NCI-H748 treated with DMSO at 0.1 percent for 48 hours (cell line): ENCODE results near the gene MB21D2.
"Not testable (repeated sequence)": the region's sequence is repeated elsewhere in the genome, so short reads cannot be mapped to it uniquely, and the experiment has no call there.

Experiments
- DNase-seq: peaks from one replicate; lab custom pipeline; 2025; lab: John Stamatoyannopoulos, UW

The MB21D2 gene

DNA sequence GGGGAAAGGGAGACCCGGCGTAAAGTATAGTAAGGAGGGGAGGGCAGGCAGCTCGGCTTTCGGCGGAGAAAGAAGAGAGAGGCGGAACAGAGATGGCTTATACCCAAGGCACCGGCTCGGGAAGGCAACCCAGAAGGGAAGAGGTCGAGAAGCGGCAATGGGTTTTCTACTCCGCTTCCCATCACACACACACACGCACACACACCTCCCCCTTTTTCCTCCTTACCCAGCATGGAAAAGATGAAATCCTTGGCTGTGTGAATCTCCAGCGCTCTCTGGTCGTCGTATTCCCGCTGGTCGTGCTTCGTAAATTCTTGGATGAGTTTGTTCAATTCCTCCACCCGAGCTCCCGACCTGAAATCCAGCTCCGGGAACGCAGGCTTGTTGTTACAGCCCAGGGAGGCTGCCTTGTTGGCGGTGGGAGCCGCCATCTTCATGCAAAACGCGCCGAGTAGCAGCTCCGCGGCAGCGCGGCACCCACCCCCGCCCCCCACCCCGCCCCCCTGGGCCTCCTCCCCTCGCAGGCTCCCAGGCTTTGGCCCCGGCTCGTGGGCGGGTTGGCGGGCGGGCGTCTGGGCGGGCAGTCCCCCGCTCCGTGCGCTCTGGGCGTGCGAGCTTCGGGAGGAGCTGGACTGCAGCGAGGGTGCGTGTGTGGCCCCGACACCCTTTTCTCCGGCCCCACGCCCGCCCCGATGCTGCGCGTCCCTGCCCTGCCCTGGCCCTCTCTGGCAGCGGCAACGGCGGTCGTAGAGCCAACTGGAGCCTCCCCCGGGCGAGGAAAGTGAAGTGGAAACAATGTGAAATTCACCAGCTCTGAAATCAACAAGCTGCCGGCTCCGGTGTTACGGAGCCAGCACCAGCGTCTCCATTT, at the start of gene MB21D2:
TSS of gene MB21D2 (minus strand) at position 453 of the 871 bp plus-strand sequence. CDS start at position 437, 16 bp downstream.
- DNase-seq: peak; percentile 37

- DNase-seq: not testable (repeated sequence)
Observed at GRCh38 chr3:192964959-192965719, 47.5 kb upstream of the MB21D2 start.

DNA sequence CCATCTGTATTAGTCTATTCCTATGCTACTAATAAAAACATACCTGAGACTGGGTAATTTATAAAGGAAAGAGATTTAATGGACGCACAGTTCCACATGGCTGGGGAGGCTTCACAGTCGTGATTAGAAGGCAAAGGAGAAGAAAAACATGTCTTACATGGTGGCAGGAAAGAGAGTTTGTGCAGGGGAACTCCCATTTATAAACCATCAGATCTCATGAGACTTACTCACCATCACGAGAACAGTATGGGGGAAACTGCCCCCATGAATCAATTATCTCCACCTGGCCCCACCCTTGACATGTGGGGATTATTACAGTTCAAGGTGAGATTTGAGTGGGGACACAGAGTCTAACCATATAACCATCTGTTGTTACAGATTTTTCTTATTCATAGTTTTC, 42.1 kb upstream of the MB21D2 start:
- no peak for DNase-seq

DNA sequence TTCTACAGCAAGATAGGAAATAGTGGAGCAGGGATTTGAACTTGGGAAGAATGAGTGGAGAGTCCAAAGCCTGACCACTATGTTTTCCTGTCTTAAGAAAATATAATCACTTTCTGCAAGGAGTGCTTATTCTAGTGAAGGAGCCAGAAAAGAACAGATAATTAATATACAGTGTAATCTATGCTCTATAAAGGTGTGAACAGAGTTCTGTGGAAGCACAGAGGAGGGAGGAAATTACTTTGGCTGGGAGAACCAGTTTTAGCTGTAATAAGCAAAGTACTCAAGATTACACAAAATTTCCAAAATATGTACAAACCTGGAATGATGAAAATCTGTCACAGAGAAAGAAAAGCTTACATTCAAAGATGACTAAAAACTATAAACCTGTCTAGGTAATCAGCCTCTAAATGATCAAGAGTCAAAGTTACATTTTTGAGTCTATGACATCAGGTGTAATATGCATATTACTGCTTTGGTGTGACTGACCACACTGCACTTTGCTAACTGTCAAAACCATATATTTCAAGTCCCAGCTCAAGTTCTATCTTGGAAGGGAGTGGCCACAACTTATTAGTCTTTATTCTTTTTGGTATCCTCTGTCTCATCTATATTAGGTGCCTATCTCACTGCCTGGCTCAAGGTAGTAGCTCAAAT, 40.7 kb upstream of the MB21D2 start:
- no peak for DNase-seq

GRCh38 chr3:192957441-192958021, 39.9 kb upstream of the MB21D2 start:
- no peak for DNase-seq

DNA sequence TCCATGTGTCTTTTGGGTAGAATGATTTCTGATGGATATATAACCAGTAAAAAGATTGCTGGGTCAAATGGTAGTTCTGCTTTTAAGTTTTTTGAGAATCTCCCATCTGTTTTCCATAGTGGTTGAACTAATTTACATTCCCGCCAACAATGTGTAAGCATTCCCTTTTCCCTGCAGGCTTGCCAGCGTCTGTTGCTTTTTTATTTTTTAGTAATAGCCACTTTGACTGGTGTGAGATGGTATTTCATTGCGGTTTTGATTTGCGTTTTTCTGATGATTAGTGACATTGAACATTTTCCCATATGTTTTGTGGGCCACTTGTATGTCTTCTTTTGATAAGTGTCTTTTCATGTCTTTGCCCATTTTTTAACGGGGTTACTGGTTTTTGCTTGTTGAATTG, 36.3 kb upstream of the MB21D2 start:
- no peak for DNase-seq

- DNase-seq: no peak
Observed at GRCh38 chr3:192947421-192947820, 29.8 kb upstream of the MB21D2 start.

DNA sequence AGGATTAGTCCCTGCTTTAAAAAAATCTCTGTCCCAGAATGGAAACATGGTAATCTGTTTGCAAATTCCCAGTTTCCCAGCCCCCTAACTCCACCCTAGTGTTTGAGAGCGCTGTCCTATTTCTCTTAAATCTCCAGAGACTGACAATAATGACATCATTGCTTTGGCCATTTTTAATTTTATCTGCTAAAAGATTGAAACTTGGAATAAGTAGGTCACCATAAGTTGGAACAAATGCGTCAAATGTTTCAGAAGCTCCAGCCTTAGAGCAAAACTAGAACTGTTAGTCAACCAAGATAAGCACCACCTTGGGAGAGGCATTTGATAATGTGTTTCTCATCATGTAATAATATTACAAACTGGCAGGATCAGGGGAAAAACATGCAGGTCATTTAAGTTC, 25.7 kb upstream of the MB21D2 start:
- no peak for DNase-seq

DNA sequence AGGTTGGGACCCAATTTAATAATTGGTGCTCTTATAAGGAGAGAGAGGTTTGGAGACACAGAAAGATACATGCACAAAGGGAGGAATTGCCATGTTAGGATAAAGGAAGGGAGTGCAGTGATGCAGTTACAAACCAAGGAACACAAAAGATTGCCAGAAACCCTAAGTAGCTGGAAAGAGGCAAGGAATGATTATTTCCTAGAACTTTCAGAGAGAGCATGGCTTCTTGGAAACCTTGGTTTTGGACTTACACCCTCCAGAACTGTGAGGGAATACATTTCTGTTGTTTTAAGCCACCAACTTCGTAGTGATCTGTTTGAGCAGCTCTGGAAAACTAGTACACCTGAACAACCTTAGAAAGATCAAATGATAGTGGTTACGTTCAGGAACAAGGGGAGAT, 25.0 kb upstream of the MB21D2 start:
- DNase-seq: no peak

- no peak for DNase-seq
Observed at GRCh38 chr3:192940129-192940528, 22.5 kb upstream of the MB21D2 start.

DNA sequence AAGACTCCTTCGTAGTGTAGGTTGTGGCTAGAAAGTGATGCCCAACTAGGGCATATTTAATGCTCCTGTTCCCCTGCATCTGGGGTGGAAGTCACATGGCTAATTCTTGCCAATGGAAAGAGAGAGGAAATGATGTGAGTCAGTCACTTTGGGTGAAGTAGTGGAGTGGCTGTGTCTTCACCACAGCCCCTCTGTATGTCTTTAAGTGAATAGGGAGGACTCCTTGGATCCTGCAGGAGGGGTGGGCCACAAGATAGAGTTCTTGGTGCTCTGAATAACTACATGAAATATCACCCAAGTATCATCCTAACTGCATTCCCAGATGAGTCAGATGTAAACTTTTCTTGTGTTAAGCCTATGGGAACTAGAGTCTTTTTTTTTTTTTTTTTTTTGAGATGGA, 17.8 kb upstream of the MB21D2 start:
- DNase-seq: no peak

DNA sequence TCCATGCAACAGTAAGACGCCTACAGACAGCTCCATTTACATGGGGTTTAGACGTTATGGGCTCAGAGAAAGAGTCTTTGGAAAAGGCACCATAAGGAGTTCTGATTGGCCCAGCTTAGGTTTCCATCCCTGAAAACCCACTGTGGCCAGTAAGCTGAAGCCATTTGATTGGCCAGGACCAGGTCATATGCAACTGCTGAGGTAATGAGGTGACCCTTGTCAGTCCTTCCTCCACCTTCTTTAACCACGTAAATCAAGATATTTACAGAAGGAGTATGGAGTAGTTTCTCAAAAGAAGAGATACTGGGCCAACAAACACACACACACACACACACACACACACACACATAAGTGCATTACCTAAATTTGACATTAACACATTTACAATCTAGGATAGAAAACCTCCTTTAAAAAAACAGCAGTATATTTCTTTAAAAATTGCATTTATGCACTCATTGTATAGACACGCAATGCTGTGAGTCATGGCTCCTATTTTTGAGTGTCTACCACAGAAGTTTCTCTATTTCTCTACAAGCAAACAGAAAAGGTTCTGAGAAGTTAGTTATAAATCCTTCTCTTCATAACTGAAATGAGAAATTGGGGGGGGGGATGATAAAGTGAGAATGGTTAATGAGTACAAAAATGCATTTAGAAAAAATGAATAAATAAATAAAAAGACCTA, 16.3 kb upstream of the MB21D2 start:
- DNase-seq: no peak

DNA sequence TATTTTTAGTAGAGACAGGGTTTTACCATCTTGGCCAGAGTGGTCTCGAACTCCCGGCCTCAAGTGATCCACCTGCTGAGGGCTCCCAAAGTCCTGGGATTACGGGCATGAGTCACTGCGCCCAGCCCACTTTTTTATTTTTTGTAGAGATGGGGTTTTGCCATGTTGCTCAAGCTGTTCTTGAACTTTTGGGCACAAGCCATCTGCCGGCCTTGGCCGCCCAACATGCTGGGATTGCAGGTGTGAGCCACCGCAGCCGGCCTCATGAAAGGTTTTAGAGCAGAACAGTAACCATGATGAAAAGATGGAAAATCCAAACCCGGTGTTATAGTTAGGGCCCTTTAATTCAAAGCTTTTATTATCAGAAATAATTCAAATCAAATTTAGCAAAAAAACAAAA, 15.6 kb upstream of the MB21D2 start:
- DNase-seq: no peak

DNA sequence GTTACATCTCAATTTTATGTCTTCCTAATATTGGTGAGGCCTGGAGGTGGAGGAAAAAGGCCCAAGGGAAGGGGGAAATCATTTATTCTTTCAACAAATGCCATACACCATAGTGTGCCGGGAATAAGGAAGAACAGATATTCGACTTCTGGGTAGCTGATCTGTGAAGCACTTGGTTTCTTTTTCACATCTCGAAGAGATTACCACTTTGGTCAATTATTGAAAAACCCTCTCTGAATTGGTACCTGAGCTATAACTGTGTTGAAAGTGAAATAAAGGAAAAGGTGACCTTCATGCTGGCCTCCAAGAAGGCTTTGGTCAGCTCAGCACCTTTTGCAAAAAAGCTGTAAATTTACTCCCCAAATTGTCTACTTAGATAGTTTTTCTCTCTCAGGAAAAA, 14.2 kb upstream of the MB21D2 start:
- DNase-seq: no peak

DNA sequence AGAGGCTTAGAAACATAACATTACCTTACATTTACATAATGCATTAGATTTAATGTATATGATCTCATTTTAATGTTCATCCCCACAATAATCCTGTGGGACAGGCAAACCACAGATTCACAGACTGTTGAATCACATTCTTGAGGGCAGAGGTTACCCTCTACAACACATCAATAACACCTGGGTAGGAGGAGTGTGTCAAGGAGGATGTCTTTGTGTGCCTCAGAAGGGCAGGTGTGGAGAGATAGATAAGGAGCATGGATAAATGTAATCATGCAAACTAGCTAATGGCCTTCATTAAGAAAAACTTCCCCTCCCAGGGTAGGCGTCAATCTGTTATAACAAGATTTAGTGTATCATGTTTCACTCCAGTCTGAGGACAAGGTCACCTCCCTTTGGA, 12.9 kb upstream of the MB21D2 start:
- no peak for DNase-seq

DNA sequence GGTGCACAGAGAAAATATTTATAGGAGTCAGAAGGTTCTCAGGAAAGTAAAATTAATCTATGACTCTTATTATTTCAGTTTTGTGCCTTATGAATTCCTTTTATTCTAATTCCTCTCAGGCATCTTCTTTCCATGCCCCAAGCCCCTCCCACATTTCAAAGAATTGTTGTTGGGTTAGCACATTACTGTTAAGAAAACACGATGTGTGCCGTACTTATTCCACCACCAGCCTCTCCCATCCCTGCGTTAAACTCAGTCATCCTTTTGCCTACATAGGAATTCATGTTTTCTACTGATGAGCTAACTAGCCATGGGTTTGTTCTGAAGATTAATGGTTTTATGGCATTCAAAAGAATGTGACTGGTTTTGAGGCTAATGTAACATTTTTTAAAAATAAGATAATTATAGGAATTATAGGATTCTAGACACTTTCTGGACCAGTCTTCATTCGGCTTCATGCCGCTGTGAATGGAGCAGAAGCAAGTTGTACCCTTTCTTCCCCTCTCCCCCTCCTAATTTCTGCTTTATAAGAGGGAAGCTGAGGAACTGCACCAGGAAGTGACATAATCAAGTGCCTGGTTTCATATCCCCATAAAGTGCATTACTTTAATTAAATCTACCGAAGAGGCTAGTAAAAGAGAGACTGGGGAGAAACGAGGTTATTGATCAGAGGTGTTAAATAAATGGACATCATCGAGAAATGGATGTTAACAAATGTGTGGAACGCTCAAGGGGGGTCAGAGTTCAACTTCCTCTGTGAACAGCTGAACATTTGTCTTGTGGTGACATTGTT, 12.3 kb upstream of the MB21D2 start:
- no peak for DNase-seq

DNA sequence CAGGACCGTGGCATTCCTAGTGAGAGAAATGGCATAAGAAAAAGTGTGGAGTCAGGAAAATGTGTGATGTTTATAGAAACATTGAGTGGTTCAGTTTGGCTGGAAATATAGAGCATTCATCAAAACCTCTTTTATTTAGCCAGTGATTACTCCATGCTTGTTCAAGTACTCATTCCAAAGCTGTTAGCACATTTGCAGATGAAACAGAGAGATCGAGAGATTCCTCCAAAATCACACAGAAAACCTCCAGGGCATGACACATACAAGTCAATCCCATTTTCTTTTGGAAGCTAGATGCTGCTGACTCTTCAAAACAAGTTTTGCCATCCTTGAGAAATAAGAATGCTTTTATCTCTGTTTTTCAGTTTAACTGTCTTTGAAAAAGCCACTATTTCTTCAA, 11.5 kb upstream of the MB21D2 start:
- DNase-seq: no peak

DNA sequence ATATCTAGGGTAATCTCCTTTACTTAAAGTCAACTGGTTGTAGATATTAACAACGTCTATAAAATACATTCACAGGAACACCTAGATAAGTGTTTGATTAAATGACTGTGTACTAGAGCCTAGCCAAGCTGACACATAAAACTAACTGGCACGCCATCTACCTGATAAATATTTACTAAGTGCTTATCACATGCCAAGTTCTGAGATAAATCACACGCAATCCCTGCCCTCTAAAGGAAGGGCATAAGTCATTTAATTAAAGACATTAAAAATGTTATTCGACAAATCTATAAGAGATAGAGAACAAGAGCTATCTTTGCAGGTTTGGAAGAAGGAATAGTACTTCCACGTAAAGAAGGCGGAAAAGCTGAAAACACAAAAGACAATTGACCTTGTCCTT, 11.1 kb upstream of the MB21D2 start:
- peak; percentile 15 for DNase-seq

DNA sequence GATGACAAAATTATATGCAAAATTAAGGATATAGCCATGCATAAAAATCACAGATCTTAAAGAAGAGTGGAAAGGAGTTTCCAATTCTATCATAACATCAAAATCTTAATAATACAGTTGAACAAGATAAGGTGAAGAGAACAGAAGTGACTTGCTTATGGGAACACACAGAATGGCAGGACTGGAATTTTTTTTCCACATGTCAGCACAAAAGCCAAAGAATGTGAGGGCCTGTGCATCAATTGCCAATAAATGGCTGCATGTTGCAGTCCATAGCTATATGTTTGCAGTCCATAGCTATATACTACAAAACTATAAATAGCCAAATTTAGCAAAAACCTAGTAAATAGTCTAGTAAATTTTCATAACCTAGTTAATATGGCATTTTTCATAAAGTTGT, 10.4 kb upstream of the MB21D2 start:
- DNase-seq: no peak

- no peak for DNase-seq
Observed at GRCh38 chr3:192927016-192927415, 9.4 kb upstream of the MB21D2 start.

GRCh38 chr3:192923731-192924130, 6.1 kb upstream of the MB21D2 start:
- DNase-seq: no peak
